Nephron progenitor cell (in vitro differentiated cells): ENCODE results near the gene TTC17.

Experiments
- DNase-seq: peaks from one replicate; pipeline ENCODE4 v3.0.0; 2021
- H3K27ac Mint-ChIP-seq: 2 replicates; pipeline ENCODE4 v1.8.0; 2021; ENCODE audit warnings: mild to moderate bottlenecking, moderate library complexity, mixed read lengths
- H3K27me3 Mint-ChIP-seq: 2 replicates; pipeline ENCODE4 v1.8.0; 2021; ENCODE audit warnings: mild to moderate bottlenecking, low read depth, mixed read lengths; ENCODE audit not compliant: poor library complexity
- H3K36me3 Mint-ChIP-seq: 2 replicates; pipeline ENCODE4 v1.8.0; 2021; ENCODE audit warnings: low read depth, mixed read lengths
- H3K4me1 Mint-ChIP-seq: 2 replicates; pipeline ENCODE4 v1.8.0; 2021; ENCODE audit warnings: mixed read lengths
- H3K4me3 Mint-ChIP-seq: 2 replicates; pipeline ENCODE4 v1.8.0; 2021; ENCODE audit warnings: mild to moderate bottlenecking, moderate library complexity, mixed read lengths
- H3K9me3 Mint-ChIP-seq: 2 replicates; pipeline ENCODE4 v1.8.0; 2021; ENCODE audit warnings: mild to moderate bottlenecking, moderate library complexity, mixed read lengths
- TF ChIP-seq, protein P1 (sequence below): fragments of 200-600 bp; sonication (generic); IDR thresholded peaks from 2 replicates; pipeline ENCODE4 v1.5.0; 2021; ENCODE audit warnings: antibody characterized with exemption

The TTC17 gene

DNA sequence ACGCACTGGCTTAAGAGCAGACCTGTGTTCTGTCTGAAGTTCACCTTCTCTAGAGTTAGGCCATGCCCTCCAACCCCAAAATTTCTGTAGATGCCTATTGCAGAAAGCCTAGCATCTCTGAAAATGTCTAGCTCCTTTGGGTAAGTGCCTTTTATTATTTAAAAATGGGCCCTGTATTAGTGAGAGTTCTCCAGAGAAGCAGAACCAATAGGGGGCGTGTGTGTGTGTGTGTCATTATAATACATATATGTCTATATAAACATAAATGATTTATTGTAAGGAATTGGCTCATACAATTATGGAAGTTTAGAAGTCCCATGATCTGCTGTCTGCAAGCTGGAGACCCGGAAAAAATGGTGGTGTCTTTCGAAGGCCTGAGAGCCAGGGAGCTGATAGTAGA, 144.7 kb downstream of the TTC17 start:
- H3K9me3 Mint-ChIP-seq, result peaks cover 10% of the 10 kb centered on the region
- TF ChIP-seq, protein P1, sequence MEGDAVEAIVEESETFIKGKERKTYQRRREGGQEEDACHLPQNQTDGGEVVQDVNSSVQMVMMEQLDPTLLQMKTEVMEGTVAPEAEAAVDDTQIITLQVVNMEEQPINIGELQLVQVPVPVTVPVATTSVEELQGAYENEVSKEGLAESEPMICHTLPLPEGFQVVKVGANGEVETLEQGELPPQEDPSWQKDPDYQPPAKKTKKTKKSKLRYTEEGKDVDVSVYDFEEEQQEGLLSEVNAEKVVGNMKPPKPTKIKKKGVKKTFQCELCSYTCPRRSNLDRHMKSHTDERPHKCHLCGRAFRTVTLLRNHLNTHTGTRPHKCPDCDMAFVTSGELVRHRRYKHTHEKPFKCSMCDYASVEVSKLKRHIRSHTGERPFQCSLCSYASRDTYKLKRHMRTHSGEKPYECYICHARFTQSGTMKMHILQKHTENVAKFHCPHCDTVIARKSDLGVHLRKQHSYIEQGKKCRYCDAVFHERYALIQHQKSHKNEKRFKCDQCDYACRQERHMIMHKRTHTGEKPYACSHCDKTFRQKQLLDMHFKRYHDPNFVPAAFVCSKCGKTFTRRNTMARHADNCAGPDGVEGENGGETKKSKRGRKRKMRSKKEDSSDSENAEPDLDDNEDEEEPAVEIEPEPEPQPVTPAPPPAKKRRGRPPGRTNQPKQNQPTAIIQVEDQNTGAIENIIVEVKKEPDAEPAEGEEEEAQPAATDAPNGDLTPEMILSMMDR, result no peak
- peaks cover 20% of the 10 kb centered on the region for H3K27me3 Mint-ChIP-seq
- peaks cover 5% of the 10 kb centered on the region for H3K4me1 Mint-ChIP-seq
- DNase-seq, result no peak
- H3K4me3 Mint-ChIP-seq, result no peak overlapping the region
- H3K27ac Mint-ChIP-seq, result no peak overlapping the region
- H3K36me3 Mint-ChIP-seq, result no peaks in the 10 kb centered on the region

DNA sequence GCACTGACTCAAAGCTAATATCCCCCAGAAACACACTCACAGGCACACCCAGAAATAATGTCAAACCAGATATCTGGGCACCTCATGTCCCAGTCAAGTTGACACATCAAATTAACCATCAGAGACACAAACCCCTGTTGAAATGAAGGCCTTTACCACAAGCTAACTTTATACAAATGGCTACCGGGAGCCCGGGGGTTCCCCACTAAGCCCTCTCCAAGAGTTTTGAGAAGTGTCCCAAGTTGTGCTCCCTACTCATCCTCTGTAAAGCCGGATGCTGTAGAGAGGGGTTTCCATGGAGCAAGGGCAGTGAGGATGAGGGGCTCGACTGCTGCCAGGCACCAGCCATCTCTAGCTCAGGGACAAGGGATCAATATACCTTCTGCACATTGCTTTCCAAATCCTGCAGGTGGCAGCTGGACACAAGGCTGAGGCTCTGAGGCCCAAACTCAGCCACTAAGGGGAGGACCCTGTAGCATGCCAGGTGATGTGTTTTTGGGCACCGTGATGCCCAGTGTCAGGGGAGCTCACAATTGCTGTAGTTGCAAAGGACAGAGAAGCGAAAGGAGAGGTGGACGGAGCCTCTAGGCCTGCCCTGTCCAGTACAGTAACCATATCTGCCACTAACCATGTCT, 145.7 kb downstream of the TTC17 start:
- peaks cover 10% of the 10 kb centered on the region for H3K9me3 Mint-ChIP-seq
- DNase-seq, result peak; percentile 15
- no peaks in the 10 kb centered on the region for H3K36me3 Mint-ChIP-seq
- H3K4me3 Mint-ChIP-seq, result no peak overlapping the region
- H3K27me3 Mint-ChIP-seq, result peaks cover 23% of the 10 kb centered on the region
- H3K4me1 Mint-ChIP-seq, result peaks cover 11% of the 10 kb centered on the region
- TF ChIP-seq, protein P1, result peak; percentile 35
- H3K27ac Mint-ChIP-seq, result no peak overlapping the region

DNA sequence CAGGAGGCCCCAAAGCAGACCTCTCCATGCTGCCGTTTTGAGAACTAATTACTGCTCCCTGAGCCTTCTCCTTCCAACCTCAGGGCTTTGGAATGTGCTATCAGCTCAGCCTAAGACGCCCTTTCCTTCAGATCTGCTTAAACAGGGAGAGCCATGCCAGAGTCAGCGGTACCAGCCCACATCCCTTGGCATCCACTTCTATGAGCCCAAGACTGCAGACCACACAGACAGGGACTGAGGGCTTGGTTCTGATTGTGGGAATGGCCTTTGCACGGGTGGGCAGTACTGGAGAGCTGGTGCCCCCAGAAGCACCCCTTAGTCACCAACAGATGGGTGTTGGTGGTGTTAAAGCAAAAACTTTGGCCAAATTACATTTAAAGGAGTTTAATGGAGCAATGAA, 146.5 kb downstream of the TTC17 start:
- no peaks in the 10 kb centered on the region for H3K36me3 Mint-ChIP-seq
- H3K27me3 Mint-ChIP-seq, result peaks cover 23% of the 10 kb centered on the region
- TF ChIP-seq, protein P1, result no peak
- DNase-seq, result no peak
- H3K9me3 Mint-ChIP-seq, result peaks cover 10% of the 10 kb centered on the region
- no peak overlapping the region for H3K4me3 Mint-ChIP-seq
- no peak overlapping the region for H3K27ac Mint-ChIP-seq
- H3K4me1 Mint-ChIP-seq, result peaks cover 11% of the 10 kb centered on the region

DNA sequence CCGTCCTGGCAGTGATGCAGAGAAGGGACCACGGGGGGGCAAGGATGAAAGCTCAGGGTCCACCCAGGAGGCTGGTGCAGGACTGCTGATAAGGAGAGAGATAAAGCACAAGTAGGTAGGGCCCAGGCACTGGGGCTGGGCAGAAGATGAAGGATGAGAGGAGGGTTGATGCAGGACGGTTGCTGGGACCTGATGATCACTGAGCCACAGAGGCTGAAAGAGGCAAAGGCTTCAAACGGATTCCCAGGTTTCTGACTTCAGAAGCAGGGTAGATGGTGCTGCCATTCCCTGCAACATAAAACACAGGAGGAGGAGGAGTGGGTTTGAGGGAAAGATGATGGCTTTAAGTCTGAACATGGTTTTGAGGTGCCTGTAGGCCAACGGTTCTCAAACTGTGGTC, 148.5 kb downstream of the TTC17 start:
- peaks cover 11% of the 10 kb centered on the region for H3K4me1 Mint-ChIP-seq
- H3K27ac Mint-ChIP-seq, result no peak overlapping the region
- DNase-seq, result no peak
- TF ChIP-seq, protein P1, result no peak
- H3K27me3 Mint-ChIP-seq, result peaks cover 24% of the 10 kb centered on the region
- H3K36me3 Mint-ChIP-seq, result no peaks in the 10 kb centered on the region
- H3K9me3 Mint-ChIP-seq, result no peaks in the 10 kb centered on the region
- no peak overlapping the region for H3K4me3 Mint-ChIP-seq

DNA sequence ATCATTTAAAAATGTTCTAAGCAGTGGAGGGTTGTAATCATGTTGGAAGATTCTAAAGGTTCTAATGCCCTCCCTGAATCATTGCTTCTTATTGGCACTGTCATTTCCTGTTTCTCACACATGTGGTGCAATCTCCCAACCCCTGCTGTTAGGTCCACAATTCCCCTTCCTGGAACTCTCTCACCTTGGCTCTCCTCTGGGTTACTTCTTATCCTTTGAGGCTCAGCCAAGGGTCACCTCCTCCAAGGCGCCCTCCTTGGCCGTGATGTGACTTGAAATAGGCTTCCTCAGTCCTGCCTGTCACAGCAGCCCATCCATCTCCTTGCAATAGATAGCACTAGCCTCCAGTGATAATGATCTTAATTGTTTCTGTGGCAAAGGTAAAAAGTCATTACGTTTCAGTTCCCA, 149.8 kb downstream of the TTC17 start:
- DNase-seq, result no peak
- Mint-ChIP-seq H3K27ac (no peak overlapping the region), H3K4me3 (no peak overlapping the region), H3K36me3 (no peaks in the 10 kb centered on the region), H3K4me1 (peaks cover 11% of the 10 kb centered on the region), H3K9me3 (peaks cover 6% of the 10 kb centered on the region), H3K27me3 (peaks cover 27% of the 10 kb centered on the region)
- TF ChIP-seq, protein P1, result no peak

DNA sequence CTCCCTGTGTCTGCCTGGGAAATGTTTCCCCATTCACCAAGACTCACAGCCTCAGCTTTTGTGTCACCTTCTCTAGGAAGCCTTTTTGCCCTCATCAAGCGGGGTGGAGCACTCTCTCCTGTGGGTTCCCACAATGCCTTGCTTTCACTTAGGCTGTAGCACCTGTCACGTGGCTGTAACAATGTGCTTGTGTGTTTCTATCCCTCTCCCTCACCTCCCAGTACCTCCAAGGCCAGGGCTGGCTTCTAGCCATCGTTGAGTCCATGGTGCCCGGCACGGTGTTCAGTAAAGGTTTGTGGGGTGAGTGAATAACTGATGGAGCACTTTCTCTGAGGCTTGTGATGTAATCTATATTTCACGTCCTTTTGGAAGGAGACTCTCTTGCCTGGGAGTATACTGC, 153.2 kb downstream of the TTC17 start:
- TF ChIP-seq, protein P1, result no peak
- no peak for DNase-seq
- Mint-ChIP-seq H3K4me3 (no peak overlapping the region), H3K27ac (no peak overlapping the region), H3K36me3 (no peaks in the 10 kb centered on the region), H3K4me1 (peaks cover 11% of the 10 kb centered on the region), H3K27me3 (peaks cover 22% of the 10 kb centered on the region), H3K9me3 (peaks cover 6% of the 10 kb centered on the region)
